ENCODE results near the gene MDFIC2.
"Not testable (repeated sequence)": the region's sequence is repeated elsewhere in the genome, so short reads cannot be mapped to it uniquely, and the experiment has no call there.

The MDFIC2 gene

GRCh38 chr3:70261283-70261682, 51.2 kb downstream of the MDFIC2 start:
- DNase-seq (ENCODE audit: low read depth, low spot score): no peak

GRCh38 chr3:70256566-70256965, 55.9 kb downstream of the MDFIC2 start:
- no peak for DNase-seq (ENCODE audit: low read depth, low spot score)

- no peak for DNase-seq (ENCODE audit: low read depth, low spot score)
Observed at GRCh38 chr3:70250492-70250891, 61.9 kb downstream of the MDFIC2 start.

- DNase-seq (ENCODE audit: low read depth, low spot score): peak; percentile 46
Observed at GRCh38 chr3:70249509-70250160, 62.8 kb downstream of the MDFIC2 start.

GRCh38 chr3:70248856-70249255, 63.6 kb downstream of the MDFIC2 start:
- DNase-seq (ENCODE audit: low read depth, low spot score): no peak

- DNase-seq (ENCODE audit: low read depth, low spot score): no peak
Observed at GRCh38 chr3:70247955-70248354, 64.5 kb downstream of the MDFIC2 start.

- DNase-seq (ENCODE audit: low read depth, low spot score): no peak
Observed at GRCh38 chr3:70245746-70246525, 66.5 kb downstream of the MDFIC2 start.

GRCh38 chr3:70244422-70244821, 68.0 kb downstream of the MDFIC2 start:
- DNase-seq (ENCODE audit: low read depth, low spot score): no peak

GRCh38 chr3:70242297-70242882, 70.0 kb downstream of the MDFIC2 start:
- no peak for DNase-seq (ENCODE audit: low read depth, low spot score)

GRCh38 chr3:70233812-70234211, 78.6 kb downstream of the MDFIC2 start:
- DNase-seq (ENCODE audit: low read depth, low spot score): no peak

GRCh38 chr3:70233112-70233511, 79.3 kb downstream of the MDFIC2 start:
- no peak for DNase-seq (ENCODE audit: low read depth, low spot score)

- DNase-seq (ENCODE audit: low read depth, low spot score): no peak
Observed at GRCh38 chr3:70231266-70231701, 81.2 kb downstream of the MDFIC2 start.

- no peak for DNase-seq (ENCODE audit: low read depth, low spot score)
Observed at GRCh38 chr3:70227437-70227836, 85.0 kb downstream of the MDFIC2 start.

- DNase-seq (ENCODE audit: low read depth, low spot score): no peak
Observed at GRCh38 chr3:70225146-70225545, 87.3 kb downstream of the MDFIC2 start.

- DNase-seq (ENCODE audit: low read depth, low spot score): no peak
Observed at GRCh38 chr3:70224337-70224736, 88.1 kb downstream of the MDFIC2 start.

GRCh38 chr3:70218471-70218870, 94.0 kb downstream of the MDFIC2 start:
- DNase-seq (ENCODE audit: low read depth, low spot score): no peak

- not testable (repeated sequence) for DNase-seq (ENCODE audit: low read depth, low spot score)
Observed at GRCh38 chr3:70211274-70211673, 101.2 kb downstream of the MDFIC2 start.

GRCh38 chr3:70201975-70202374, 110.5 kb downstream of the MDFIC2 start:
- DNase-seq (ENCODE audit: low read depth, low spot score): no peak

- DNase-seq (ENCODE audit: low read depth, low spot score): no peak
Observed at GRCh38 chr3:70189884-70190473, 122.5 kb downstream of the MDFIC2 start.

- DNase-seq (ENCODE audit: low read depth, low spot score): no peak
Observed at GRCh38 chr3:70186221-70186620, 126.2 kb downstream of the MDFIC2 start.

GRCh38 chr3:70185661-70186060, 126.8 kb downstream of the MDFIC2 start:
- DNase-seq (ENCODE audit: low read depth, low spot score): no peak

- no peak for DNase-seq (ENCODE audit: low read depth, low spot score)
Observed at GRCh38 chr3:70183781-70184504, 128.5 kb downstream of the MDFIC2 start.

All from brain pericyte (primary cell).